Measurements from ENCODE around the gene GLS.

Gene GLS

GRCh38 chr2:190972846-190973245 is 92.2 kb downstream of the GLS start:
- DNase-seq (ENCODE audit: low read depth), result no peak

- no peak for DNase-seq (ENCODE audit: low read depth)
These were observed 92.6 kb downstream of the GLS start for GRCh38 chr2:190973262-190973661.

- no peak for DNase-seq (ENCODE audit: low read depth)
These were observed 93.4 kb downstream of the GLS start for GRCh38 chr2:190973726-190974628.

DNA sequence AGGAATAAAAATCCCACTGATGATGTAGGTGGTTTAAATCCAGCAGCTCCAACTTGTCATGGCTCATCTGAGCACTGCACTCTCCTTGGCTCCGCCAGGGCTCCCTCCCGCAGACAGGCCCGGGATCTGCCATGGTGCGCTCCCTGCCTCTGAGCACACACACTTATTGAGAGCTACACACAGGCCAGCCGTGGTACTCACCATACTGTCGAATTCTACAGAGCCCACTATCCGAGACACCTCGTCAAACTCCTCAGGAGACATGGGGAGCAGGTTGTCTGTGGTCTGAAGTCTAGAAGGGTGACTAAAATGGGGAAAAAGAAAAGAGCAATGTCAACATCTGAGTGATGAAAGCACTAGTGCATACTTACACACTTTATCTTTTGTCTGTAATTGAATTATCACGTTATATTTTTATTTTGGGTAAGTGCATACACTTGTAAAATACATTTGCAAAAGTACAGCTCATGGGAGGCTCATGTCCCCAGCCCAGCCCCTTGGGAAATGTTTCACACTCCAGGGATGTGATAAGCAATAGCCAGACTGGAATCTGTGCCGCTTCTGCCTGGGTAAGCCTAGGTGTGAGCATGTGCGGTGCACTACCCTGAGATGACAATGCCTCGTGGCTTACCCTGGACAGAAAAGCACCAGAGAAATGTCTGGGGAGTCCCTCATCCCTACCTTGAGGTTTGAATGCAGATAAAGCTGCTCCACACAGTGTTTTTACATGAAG is 94.2 kb downstream of the GLS start:
- no peak for DNase-seq (ENCODE audit: low read depth)

GRCh38 chr2:190976521-190976920 is 95.9 kb downstream of the GLS start:
- DNase-seq (ENCODE audit: low read depth), result no peak

GRCh38 chr2:190977505-190977904 is 96.9 kb downstream of the GLS start:
- DNase-seq (ENCODE audit: low read depth), result no peak

GRCh38 chr2:190978389-190979053 is 97.9 kb downstream of the GLS start:
- no peak for DNase-seq (ENCODE audit: low read depth)

DNA sequence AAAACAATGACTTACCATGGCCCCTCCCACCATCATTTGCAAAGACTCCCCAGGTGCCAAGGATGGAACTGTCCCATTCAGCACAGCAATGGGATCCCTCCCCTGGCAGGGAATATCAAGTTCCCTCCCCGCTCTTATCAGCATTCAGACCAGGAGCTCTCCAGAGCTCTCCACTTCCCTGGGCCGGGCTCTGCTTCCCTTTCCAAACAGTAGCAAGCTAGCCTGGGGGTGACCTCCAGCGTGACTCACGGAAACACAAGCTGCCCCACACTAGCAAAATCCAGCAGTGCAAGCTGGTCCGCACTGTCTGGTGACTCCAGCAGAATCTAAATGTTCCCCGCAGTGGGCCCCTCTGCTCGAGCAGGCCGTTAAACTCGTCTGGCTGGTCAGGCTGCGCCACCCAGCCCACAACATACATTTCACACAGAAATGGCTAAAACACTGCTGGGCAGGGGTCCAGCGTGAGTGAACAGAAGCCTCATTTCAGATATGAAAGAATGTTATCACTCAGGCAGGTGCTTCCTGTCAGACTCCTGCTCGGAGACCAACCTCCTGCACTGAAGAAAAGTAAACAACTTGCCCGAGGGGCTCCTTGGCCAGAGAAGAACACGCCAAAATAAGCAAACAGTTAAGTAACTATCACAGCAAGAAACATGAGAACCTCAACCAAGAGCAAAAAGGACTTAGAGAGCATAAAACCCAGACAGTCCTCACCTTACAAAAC is 99.4 kb downstream of the GLS start:
- no peak for DNase-seq (ENCODE audit: low read depth)

DNA sequence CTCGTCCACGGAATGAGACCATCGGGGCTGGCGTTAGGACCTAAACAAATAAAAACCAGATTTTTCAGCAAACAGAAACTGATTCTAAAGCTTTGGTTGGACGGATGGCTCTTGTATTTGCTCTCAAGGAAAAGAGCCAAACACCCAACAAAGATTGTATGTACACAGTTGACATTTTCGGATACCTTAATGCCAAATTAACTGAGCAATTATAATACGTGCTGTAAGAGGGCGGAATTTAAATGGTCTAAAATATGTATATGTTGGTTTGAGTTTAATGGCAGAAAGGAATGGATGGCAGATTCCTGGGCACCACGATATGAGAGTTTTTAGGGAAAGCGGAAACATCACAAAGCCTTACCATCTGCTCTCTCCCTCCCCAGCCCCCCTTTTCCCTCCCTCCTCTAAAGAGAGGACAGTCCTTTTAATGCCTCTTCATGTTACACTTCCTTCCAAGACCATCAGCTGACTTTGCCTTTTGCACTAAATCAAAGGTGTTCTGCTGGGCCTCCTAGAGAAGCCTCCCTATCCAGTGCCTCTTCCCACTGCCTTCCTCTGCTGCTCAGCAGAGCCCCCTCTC is 100.1 kb downstream of the GLS start:
- no peak for DNase-seq (ENCODE audit: low read depth)

GRCh38 chr2:190981333-190981732 is 100.7 kb downstream of the GLS start:
- no peak for DNase-seq (ENCODE audit: low read depth)

GRCh38 chr2:190981733-190982132 is 101.1 kb downstream of the GLS start:
- no peak for DNase-seq (ENCODE audit: low read depth)

GRCh38 chr2:190982262-190983034 is 101.8 kb downstream of the GLS start:
- DNase-seq (ENCODE audit: low read depth), result no peak

DNA sequence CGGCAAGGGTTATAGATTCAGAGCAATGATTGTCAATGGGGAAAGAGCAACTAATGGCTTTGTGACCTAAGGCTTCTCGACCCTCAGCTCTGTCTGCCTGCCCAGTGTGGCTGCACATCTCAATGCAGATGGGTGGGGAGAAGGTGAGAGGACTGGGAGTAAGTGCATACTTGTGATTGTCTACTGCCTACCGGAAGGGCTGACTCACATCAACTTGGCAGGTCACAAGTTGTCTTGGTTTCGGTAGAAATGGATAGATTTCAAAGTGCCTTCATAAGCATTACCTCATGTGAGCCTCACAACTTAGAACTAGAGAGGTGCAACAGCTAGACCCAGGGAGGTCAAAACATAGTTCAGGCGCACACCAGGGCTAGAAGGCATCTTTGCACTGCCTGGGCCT is 104.0 kb downstream of the GLS start:
- no peak for DNase-seq (ENCODE audit: low read depth)

GRCh38 chr2:190986221-190986953 is 105.8 kb downstream of the GLS start:
- DNase-seq (ENCODE audit: low read depth), result no peak

DNA sequence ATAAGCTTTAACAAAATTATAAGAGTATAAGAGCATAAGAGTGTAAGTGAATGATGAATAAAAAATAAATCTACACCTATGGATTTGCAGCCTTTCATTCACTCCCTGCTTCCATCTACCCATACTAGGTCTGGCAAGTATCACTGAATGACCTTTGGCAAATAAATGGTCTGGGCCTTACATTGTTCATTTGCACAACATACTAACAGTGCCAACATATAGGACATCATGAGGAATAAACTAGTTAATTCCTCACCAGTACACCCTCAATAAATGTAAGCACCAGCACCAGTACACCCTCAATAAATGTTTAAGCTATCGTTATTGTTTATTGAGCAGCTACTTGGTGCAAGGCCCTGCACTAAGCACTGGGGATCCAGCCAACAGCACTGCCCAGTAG is 106.5 kb downstream of the GLS start:
- no peak for DNase-seq (ENCODE audit: low read depth)

DNA sequence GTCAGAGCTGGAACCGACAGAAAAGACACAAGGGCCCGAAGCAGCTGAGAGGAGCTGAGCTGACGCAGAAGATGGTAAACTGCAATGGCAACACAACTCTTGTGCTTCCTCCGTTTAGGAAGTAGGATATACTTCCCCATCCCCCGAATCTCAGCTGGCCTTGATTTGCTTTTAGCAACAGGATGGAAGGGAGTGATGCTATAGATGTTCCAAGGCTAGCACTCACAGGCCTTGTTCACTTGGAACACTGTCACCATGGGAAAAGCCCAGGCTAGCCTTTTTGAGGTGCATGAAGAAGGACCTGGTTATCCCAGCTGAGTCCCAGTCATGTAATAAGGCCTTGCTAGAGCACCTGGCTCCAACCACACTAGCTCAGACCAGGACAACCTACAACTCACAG is 107.3 kb downstream of the GLS start:
- DNase-seq (ENCODE audit: low read depth), result no peak

GRCh38 chr2:190988910-190989309 is 108.3 kb downstream of the GLS start:
- DNase-seq (ENCODE audit: low read depth), result no peak

DNA sequence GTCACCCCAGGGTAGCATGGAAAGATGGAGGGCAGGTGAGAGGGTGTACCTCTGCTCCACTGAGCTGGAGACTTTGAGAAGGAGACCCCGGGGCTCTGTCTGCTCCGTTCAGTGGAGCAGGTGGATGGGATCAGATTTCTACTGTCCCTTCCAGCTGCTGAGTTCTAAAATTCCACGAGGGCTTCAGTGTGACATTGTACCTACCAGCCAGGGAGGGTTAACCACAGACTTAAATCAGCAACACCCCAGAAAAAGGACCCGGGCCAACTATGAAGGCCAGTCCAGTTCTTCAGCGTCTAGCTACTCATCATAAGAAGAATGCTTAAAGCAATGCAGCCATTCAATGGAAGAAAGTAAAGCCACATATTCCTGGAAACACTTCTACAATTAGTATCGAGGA is 109.5 kb downstream of the GLS start:
- no peak for DNase-seq (ENCODE audit: low read depth)

GRCh38 chr2:190993292-190993643 is 112.6 kb downstream of the GLS start:
- no peak for DNase-seq (ENCODE audit: low read depth)

GRCh38 chr2:190994148-190994547 is 113.5 kb downstream of the GLS start:
- no peak for DNase-seq (ENCODE audit: low read depth)
